HEK293 (cell line): ENCODE measurements around the gene WDR91.

Source experiments
- CTCF ChIP-seq: fragments of 450-650 bp; formaldehyde crosslinking; IDR thresholded peaks from 2 replicates; pipeline ENCODE4 v1.5.1; 2016; ENCODE audit warnings: missing biosample characterization, missing genetic modification characterization
- GLI4 ChIP-seq: fragments of 450-650 bp; formaldehyde crosslinking; IDR thresholded peaks from 2 replicates; pipeline ENCODE4 v1.5.1; 2016; ENCODE audit warnings: missing biosample characterization, missing genetic modification characterization
- KLF9 ChIP-seq: fragments of 450-650 bp; formaldehyde crosslinking; IDR thresholded peaks from 2 replicates; pipeline ENCODE4 v1.5.1; 2016; ENCODE audit warnings: missing biosample characterization, missing genetic modification characterization, low read depth
- ZNF146 ChIP-seq: fragments of 450-650 bp; formaldehyde crosslinking; IDR thresholded peaks from 2 replicates; pipeline ENCODE4 v1.5.1; 2016; ENCODE audit warnings: missing biosample characterization, missing genetic modification characterization
- ZSCAN5A ChIP-seq: fragments of 450-650 bp; formaldehyde crosslinking; IDR thresholded peaks from 2 replicates; pipeline ENCODE4 v1.5.1; 2016; ENCODE audit warnings: missing biosample characterization, missing genetic modification characterization

- no peak for TF ChIP-seq KLF9 (tag by site-specific recombination)
- TF ChIP-seq ZSCAN5A (tag by site-specific recombination) = no peak
- TF ChIP-seq GLI4 (tag by site-specific recombination) = no peak
- no peak for TF ChIP-seq CTCF (tag by site-specific recombination)
- TF ChIP-seq ZNF146 = no peak
Measured at GRCh38 chr7:135189961-135190360, 21.4 kb downstream of the WDR91 start.
